Measurements from ENCODE around the gene TUBG1.

The TUBG1 gene

DNA sequence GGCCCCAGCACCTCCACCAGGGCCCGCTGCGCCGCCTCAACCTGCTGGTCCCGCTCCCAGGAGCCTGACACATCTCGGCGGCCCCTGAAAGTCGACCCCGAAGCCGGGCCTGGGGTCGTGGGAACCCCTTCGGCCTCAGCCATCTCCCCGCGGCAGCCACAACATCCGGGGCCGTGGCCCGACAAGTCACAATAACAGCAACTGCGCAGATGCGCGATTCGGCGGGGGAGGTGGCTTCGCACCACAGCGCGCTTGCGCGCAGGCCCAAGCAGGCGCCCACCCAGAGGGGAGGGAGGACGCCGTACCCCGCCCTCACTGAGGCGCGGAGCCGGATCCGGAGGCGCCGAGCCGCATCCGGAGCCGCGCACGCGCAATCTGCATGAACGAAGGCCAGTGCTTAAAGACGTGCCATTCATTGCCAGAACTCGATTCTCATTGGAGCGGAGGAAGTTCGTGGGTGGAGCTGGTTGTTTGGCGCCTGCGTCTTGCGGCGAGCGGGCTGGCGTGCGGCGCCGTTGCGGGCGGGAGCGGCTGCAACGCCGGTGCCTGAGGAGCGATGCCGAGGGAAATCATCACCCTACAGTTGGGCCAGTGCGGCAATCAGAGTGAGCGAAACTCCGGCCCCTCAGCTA, at the start of gene TUBG1, which contains the start of gene RETREG3:
TSS of gene TUBG1 (plus strand) at position 502 of the 632 bp plus-strand sequence. CDS start at position 557, 55 bp downstream.
TSS of gene RETREG3 (minus strand) at position 193 of the 632 bp plus-strand sequence. CDS start at position 143, 50 bp downstream.
- H3K4me3 ChIP-seq (ENCODE audit: low read depth in 1 of 5, low read length in 5 of 5), result peak within 1 kb of the TSS; percentile 89 to 99 (median 97)
- H3K4me1 ChIP-seq (ENCODE audit: control insufficient read depth in 5 of 5, insufficient read depth in 5 of 5, low read length in 5 of 5), result peaks cover 0 to 44% (median 35%) of the 10 kb centered on the region in 5 donors
- peak within 1 kb of the TSS; percentile 86 for H3K27ac ChIP-seq (ENCODE audit: low read depth, low read length)
- peaks cover 0 to 27% (median 23%) of the 10 kb centered on the region in 5 donors for H3K36me3 ChIP-seq (ENCODE audit: control insufficient read depth in 5 of 5, insufficient read depth in 5 of 5, low read length in 5 of 5)
- H3K27me3 ChIP-seq (ENCODE audit: control insufficient read depth in 5 of 5, insufficient read depth in 4 of 5, low read length in 5 of 5), result no peaks in the 10 kb centered on the region
- H3K9me3 ChIP-seq (ENCODE audit: control insufficient read depth in 5 of 5, low read length in 5 of 5), result no peaks in the 10 kb centered on the region
- peak within 1 kb of the TSS; percentile 87 to 98 (median 92) for H3K9ac ChIP-seq (ENCODE audit: low read length in 5 of 5)

GRCh38 chr17:42560246-42560645, 49.2 kb upstream of the TUBG1 start:
- peaks cover 0 to 15% (median 12%) of the 10 kb centered on the region in 5 donors for H3K36me3 ChIP-seq (ENCODE audit: control insufficient read depth in 5 of 5, insufficient read depth in 5 of 5, low read length in 5 of 5)
- H3K9ac ChIP-seq (ENCODE audit: low read length in 5 of 5), result peak overlapping the region in 1 of 5 donors; percentile 48
- H3K4me3 ChIP-seq (ENCODE audit: low read depth in 1 of 5, low read length in 5 of 5), result no peak overlapping the region
- H3K27me3 ChIP-seq (ENCODE audit: control insufficient read depth in 5 of 5, insufficient read depth in 4 of 5, low read length in 5 of 5), result no peaks in the 10 kb centered on the region
- H3K9me3 ChIP-seq (ENCODE audit: control insufficient read depth in 5 of 5, low read length in 5 of 5), result no peaks in the 10 kb centered on the region
- peaks cover 12 to 42% (median 37%) of the 10 kb centered on the region in 5 donors for H3K4me1 ChIP-seq (ENCODE audit: control insufficient read depth in 5 of 5, insufficient read depth in 5 of 5, low read length in 5 of 5)
- no peak overlapping the region for H3K27ac ChIP-seq (ENCODE audit: low read depth, low read length)

DNA sequence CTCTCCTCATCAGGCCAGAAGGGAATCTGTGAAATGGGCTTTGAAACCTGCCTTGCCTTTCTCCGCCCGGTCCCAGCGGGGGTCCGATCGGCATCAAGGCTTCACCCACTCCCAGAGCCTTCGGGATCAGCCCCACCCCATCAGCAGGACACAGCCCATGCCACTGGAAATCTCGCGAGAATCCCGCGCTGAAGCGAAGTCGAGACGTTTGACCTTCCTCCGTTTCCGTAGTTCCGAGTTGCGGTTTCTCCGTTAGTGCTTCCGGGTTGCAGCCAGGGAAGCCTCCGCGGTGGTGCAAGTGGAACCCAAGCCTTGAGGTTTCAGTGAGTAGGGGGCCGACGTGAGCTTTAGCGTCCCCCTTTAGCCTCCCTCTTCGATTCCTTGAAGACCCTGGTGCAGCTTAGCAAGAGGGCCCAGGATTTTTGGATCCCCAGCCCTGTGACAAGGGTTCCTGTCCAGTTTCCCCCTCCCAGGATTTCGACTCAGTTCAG, 47.5 kb upstream of the TUBG1 start, which contains the start of gene COASY:
TSS of gene COASY (plus strand) at position 252 of the 491 bp plus-strand sequence. CDS start 475 bp downstream, outside the sequence.
- Histone ChIP-seq H3K4me1 (ENCODE audit: control insufficient read depth in 5 of 5, insufficient read depth in 5 of 5, low read length in 5 of 5) (peaks cover 10 to 48% (median 43%) of the 10 kb centered on the region in 5 donors), H3K27ac (ENCODE audit: low read depth, low read length) (peak within 1 kb of the TSS; percentile 93), H3K9me3 (ENCODE audit: control insufficient read depth in 5 of 5, low read length in 5 of 5) (no peaks in the 10 kb centered on the region), H3K27me3 (ENCODE audit: control insufficient read depth in 5 of 5, insufficient read depth in 4 of 5, low read length in 5 of 5) (no peaks in the 10 kb centered on the region), H3K9ac (ENCODE audit: low read length in 5 of 5) (peak within 1 kb of the TSS; percentile 89 to 98 (median 97)), H3K4me3 (ENCODE audit: low read depth in 1 of 5, low read length in 5 of 5) (peak within 1 kb of the TSS; percentile 83 to 97 (median 96)), H3K36me3 (ENCODE audit: control insufficient read depth in 5 of 5, insufficient read depth in 5 of 5, low read length in 5 of 5) (peaks cover 0 to 26% (median 22%) of the 10 kb centered on the region in 5 donors)

DNA sequence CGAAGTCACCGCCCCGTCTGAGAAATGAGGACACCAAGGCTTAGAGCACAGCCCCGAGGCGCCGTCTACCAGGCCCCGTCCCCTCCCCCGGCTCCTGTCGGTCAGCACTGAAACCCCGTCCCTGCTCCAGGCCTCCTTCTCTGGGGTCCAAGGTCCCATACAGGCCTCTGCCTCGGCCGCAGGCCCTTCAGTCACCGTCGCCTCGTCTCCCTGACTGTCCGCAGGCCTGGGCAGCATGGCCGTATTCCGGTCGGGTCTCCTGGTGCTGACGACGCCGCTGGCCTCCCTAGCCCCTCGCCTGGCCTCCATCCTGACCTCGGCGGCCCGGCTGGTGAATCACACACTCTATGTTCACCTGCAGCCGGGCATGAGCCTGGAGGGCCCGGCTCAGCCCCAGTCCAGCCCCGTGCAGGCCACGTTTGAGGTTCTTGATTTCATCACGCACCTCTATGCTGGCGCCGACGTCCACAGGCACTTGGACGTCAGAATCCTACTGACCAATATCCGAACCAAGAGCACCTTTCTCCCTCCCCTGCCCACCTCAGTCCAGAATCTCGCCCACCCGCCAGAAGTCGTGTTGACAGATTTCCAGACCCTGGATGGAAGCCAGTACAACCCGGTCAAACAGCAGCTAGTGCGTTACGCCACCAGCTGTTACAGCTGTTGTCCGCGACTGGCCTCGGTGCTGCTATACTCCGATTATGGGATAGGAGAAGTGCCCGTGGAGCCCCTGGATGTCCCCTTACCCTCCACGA, 46.9 kb upstream of the TUBG1 start:
- Histone ChIP-seq H3K27me3 (ENCODE audit: control insufficient read depth in 5 of 5, insufficient read depth in 4 of 5, low read length in 5 of 5) (no peaks in the 10 kb centered on the region), H3K9me3 (ENCODE audit: control insufficient read depth in 5 of 5, low read length in 5 of 5) (no peaks in the 10 kb centered on the region), H3K4me1 (ENCODE audit: control insufficient read depth in 5 of 5, insufficient read depth in 5 of 5, low read length in 5 of 5) (peaks cover 10 to 52% (median 48%) of the 10 kb centered on the region in 5 donors), H3K36me3 (ENCODE audit: control insufficient read depth in 5 of 5, insufficient read depth in 5 of 5, low read length in 5 of 5) (peaks cover 0 to 26% (median 22%) of the 10 kb centered on the region in 5 donors), H3K9ac (ENCODE audit: low read length in 5 of 5) (peak overlapping the region; percentile 89 to 98 (median 97)), H3K4me3 (ENCODE audit: low read depth in 1 of 5, low read length in 5 of 5) (peak overlapping the region; percentile 83 to 97 (median 96)), H3K27ac (ENCODE audit: low read depth, low read length) (peak overlapping the region; percentile 93)

DNA sequence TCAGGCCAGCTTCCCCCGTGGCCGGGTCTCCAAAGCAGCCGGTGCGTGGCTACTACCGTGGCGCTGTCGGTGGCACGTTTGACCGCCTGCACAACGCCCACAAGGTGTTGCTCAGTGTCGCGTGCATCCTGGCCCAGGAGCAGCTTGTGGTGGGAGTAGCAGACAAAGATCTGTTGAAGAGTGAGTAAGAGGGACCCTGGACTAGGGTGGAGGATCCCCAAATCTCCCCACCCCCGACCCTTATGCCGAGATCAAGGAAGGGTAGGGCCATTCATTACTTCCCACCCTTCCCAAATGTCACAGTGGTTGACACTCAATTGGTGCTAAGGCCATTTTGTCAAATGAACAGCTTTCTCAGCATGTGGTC, 46.4 kb upstream of the TUBG1 start:
- peak overlapping the region; percentile 89 to 98 (median 97) for H3K9ac ChIP-seq (ENCODE audit: low read length in 5 of 5)
- no peaks in the 10 kb centered on the region for H3K27me3 ChIP-seq (ENCODE audit: control insufficient read depth in 5 of 5, insufficient read depth in 4 of 5, low read length in 5 of 5)
- peak overlapping the region; percentile 93 for H3K27ac ChIP-seq (ENCODE audit: low read depth, low read length)
- H3K9me3 ChIP-seq (ENCODE audit: control insufficient read depth in 5 of 5, low read length in 5 of 5), result no peaks in the 10 kb centered on the region
- H3K4me1 ChIP-seq (ENCODE audit: control insufficient read depth in 5 of 5, insufficient read depth in 5 of 5, low read length in 5 of 5), result peaks cover 12 to 58% (median 51%) of the 10 kb centered on the region in 5 donors
- peak overlapping the region; percentile 83 to 97 (median 85) for H3K4me3 ChIP-seq (ENCODE audit: low read depth in 1 of 5, low read length in 5 of 5)
- H3K36me3 ChIP-seq (ENCODE audit: control insufficient read depth in 5 of 5, insufficient read depth in 5 of 5, low read length in 5 of 5), result peaks cover 0 to 26% (median 22%) of the 10 kb centered on the region in 5 donors

GRCh38 chr17:42563543-42563942, 45.9 kb upstream of the TUBG1 start:
- no peaks in the 10 kb centered on the region for H3K27me3 ChIP-seq (ENCODE audit: control insufficient read depth in 5 of 5, insufficient read depth in 4 of 5, low read length in 5 of 5)
- no peaks in the 10 kb centered on the region for H3K9me3 ChIP-seq (ENCODE audit: control insufficient read depth in 5 of 5, low read length in 5 of 5)
- H3K9ac ChIP-seq (ENCODE audit: low read length in 5 of 5), result peak overlapping the region; percentile 17 to 98 (median 97)
- H3K27ac ChIP-seq (ENCODE audit: low read depth, low read length), result peak overlapping the region; percentile 30
- peaks cover 12 to 62% (median 55%) of the 10 kb centered on the region in 5 donors for H3K4me1 ChIP-seq (ENCODE audit: control insufficient read depth in 5 of 5, insufficient read depth in 5 of 5, low read length in 5 of 5)
- peaks cover 0 to 29% (median 25%) of the 10 kb centered on the region in 5 donors for H3K36me3 ChIP-seq (ENCODE audit: control insufficient read depth in 5 of 5, insufficient read depth in 5 of 5, low read length in 5 of 5)
- peak overlapping the region; percentile 56 to 97 (median 85) for H3K4me3 ChIP-seq (ENCODE audit: low read depth in 1 of 5, low read length in 5 of 5)

- no peaks in the 10 kb centered on the region for H3K27me3 ChIP-seq (ENCODE audit: control insufficient read depth in 5 of 5, insufficient read depth in 4 of 5, low read length in 5 of 5)
- peak overlapping the region; percentile 30 for H3K27ac ChIP-seq (ENCODE audit: low read depth, low read length)
- H3K9ac ChIP-seq (ENCODE audit: low read length in 5 of 5), result peak overlapping the region in 3 of 5 donors; percentile 42 to 98 (median 98)
- no peaks in the 10 kb centered on the region for H3K9me3 ChIP-seq (ENCODE audit: control insufficient read depth in 5 of 5, low read length in 5 of 5)
- H3K4me1 ChIP-seq (ENCODE audit: control insufficient read depth in 5 of 5, insufficient read depth in 5 of 5, low read length in 5 of 5), result peaks cover 12 to 66% (median 57%) of the 10 kb centered on the region in 5 donors
- peaks cover 0 to 34% (median 29%) of the 10 kb centered on the region in 5 donors for H3K36me3 ChIP-seq (ENCODE audit: control insufficient read depth in 5 of 5, insufficient read depth in 5 of 5, low read length in 5 of 5)
- peak overlapping the region in 1 of 5 donors; percentile 56 for H3K4me3 ChIP-seq (ENCODE audit: low read depth in 1 of 5, low read length in 5 of 5)
Measured at GRCh38 chr17:42563950-42564349, 45.5 kb upstream of the TUBG1 start.

DNA sequence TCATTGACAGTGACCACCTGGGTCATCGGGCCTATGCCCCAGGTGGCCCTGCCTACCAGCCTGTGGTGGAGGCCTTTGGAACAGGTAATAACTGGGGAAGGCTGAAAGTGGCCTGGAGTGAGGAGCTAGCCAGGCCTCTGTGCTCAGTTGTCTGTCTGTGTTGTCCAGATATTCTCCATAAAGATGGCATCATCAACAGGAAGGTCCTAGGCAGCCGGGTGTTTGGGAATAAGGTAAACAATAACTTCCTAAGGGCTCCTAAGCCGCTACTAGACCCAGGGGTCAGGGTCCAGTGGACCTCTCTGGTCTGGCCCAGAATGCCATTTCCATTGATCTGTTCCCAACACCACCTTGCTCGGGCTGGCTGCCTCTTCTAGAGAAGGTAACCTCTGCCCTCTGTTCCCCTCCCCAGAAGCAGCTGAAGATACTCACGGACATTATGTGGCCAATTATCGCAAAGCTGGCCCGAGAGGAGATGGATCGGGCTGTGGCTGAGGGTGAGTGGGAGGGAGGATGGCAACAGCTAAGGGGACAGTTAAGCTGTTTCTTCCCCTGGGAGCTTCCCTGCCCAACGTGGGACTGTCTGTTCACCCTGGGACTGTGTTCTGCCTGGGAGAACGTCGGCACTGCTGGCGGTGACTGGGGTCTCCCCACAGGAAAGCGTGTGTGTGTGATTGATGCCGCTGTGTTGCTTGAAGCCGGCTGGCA, 44.5 kb upstream of the TUBG1 start:
- H3K9me3 ChIP-seq (ENCODE audit: control insufficient read depth in 5 of 5, low read length in 5 of 5), result no peaks in the 10 kb centered on the region
- peak overlapping the region in 1 of 5 donors; percentile 42 for H3K9ac ChIP-seq (ENCODE audit: low read length in 5 of 5)
- peaks cover 0 to 44% (median 39%) of the 10 kb centered on the region in 5 donors for H3K36me3 ChIP-seq (ENCODE audit: control insufficient read depth in 5 of 5, insufficient read depth in 5 of 5, low read length in 5 of 5)
- no peak overlapping the region for H3K4me3 ChIP-seq (ENCODE audit: low read depth in 1 of 5, low read length in 5 of 5)
- no peaks in the 10 kb centered on the region for H3K27me3 ChIP-seq (ENCODE audit: control insufficient read depth in 5 of 5, insufficient read depth in 4 of 5, low read length in 5 of 5)
- peak overlapping the region; percentile 30 for H3K27ac ChIP-seq (ENCODE audit: low read depth, low read length)
- H3K4me1 ChIP-seq (ENCODE audit: control insufficient read depth in 5 of 5, insufficient read depth in 5 of 5, low read length in 5 of 5), result peaks cover 12 to 72% (median 57%) of the 10 kb centered on the region in 5 donors

DNA sequence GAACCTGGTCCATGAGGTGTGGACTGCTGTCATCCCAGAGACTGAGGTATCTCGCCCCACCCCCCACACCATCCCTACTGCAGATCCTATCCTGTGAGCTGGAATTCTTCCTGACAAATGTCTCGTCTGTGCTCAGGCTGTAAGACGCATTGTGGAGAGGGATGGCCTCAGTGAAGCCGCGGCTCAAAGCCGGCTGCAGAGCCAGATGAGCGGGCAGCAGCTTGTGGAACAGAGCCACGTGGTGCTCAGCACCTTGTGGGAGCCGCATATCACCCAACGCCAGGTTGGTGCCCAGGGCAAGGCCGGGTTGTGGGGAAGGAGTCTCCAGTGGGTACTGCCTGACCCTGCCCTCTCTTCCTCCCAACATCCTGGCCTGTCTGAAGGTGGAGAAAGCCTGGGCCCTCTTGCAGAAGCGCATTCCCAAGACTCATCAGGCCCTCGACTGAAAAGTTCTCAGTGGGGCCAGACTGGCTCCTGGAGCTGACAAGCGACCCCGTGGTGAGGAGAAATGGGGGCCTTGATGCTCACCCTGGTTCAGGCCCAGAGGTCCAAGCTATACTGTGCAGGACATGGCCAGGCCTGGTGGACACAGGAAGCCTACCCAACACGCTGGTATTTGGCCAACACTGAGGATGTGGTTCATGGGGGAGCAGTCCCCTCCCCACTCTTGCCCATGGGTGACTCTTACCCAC, 43.8 kb upstream of the TUBG1 start:
- no peak overlapping the region for H3K4me3 ChIP-seq (ENCODE audit: low read depth in 1 of 5, low read length in 5 of 5)
- H3K9me3 ChIP-seq (ENCODE audit: control insufficient read depth in 5 of 5, low read length in 5 of 5), result no peaks in the 10 kb centered on the region
- peaks cover 0 to 48% (median 43%) of the 10 kb centered on the region in 5 donors for H3K36me3 ChIP-seq (ENCODE audit: control insufficient read depth in 5 of 5, insufficient read depth in 5 of 5, low read length in 5 of 5)
- peaks cover 12 to 72% (median 58%) of the 10 kb centered on the region in 5 donors for H3K4me1 ChIP-seq (ENCODE audit: control insufficient read depth in 5 of 5, insufficient read depth in 5 of 5, low read length in 5 of 5)
- H3K9ac ChIP-seq (ENCODE audit: low read length in 5 of 5), result peak overlapping the region in 4 of 5 donors; percentile 44 to 89 (median 80)
- no peaks in the 10 kb centered on the region for H3K27me3 ChIP-seq (ENCODE audit: control insufficient read depth in 5 of 5, insufficient read depth in 4 of 5, low read length in 5 of 5)
- H3K27ac ChIP-seq (ENCODE audit: low read depth, low read length), result peak overlapping the region; percentile 91

All from subcutaneous abdominal adipose tissue (tissue), 5 donors.